ENCODE measurements around the gene PRKAR1A. TPM values are rescaled to one million over a fixed set of nuclear protein-coding genes. Genes with fewer than 3 reads are reported as not detected.

The PRKAR1A gene
- total RNA-seq, 1 experiment from 2014 or later, result 174 TPM

DNA sequence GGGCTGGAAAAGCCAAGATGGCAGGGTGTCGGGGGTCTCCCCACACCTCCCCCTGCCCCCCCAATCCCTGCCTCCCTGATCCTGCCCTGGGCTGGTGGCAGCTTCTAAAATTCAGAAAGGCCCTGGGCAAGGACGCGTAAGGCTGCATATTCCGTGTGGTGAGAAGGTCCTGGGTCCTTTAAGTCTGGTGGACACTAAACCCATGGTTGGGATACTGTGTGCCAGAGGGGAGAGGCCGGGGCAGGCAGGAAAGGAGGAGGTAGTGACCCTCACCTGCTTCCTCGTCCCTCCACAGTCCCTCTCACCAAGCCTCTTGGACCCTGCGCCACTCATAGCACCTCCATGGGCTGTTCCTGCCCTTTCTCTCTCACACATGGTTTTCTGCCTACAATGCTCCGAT lies 28.8 kb downstream of the PRKAR1A start:
- H3K4me3 ChIP-seq (ENCODE audit: low read depth in 2 of 2, low read length in 2 of 2), result no peak overlapping the region
- H3K36me3 ChIP-seq (ENCODE audit: control insufficient read depth, insufficient read depth, low read length), result no peaks in the 10 kb centered on the region
- no peaks in the 10 kb centered on the region for H3K27me3 ChIP-seq (ENCODE audit: control insufficient read depth, insufficient read depth, low read length)
- intact Hi-C loops (cut with micrococcal nuclease; ENCODE audit: unreplicated experiment) (no loop called here), in situ Hi-C loops (cut with HindIII; ENCODE audit: low pct_unique_long_range_greater_than_20kb, low sequenced_read_pairs) (no loop called here)
- no peaks in the 10 kb centered on the region for H3K9me3 ChIP-seq (ENCODE audit: control insufficient read depth, insufficient read depth, low read depth, low read length)
- TF ChIP-seq POLR2AphosphoS5 (IDR thresholded peaks at IDR 0.05; ENCODE audit: low read depth, low read length) (0 out of 2 replicates have a peak, but pooled peaks have one; percentile 28), TCF7L2 (IDR thresholded peaks at IDR 0.05; ENCODE audit: low read depth, low read length) (no peak)
- H3K27ac ChIP-seq (ENCODE audit: low read length), result no peak overlapping the region
- DNase-seq (ENCODE audit: low read depth, low spot score) (no peak), ATAC-seq (no peak)
- no peaks in the 10 kb centered on the region for H3K4me1 ChIP-seq (ENCODE audit: control insufficient read depth, insufficient read depth, low read length)
- no TSS peak for BruUV-seq (replicated peaks)
- ChIA-PET POLR2A (no interaction called here), CTCF (no interaction called here)

DNA sequence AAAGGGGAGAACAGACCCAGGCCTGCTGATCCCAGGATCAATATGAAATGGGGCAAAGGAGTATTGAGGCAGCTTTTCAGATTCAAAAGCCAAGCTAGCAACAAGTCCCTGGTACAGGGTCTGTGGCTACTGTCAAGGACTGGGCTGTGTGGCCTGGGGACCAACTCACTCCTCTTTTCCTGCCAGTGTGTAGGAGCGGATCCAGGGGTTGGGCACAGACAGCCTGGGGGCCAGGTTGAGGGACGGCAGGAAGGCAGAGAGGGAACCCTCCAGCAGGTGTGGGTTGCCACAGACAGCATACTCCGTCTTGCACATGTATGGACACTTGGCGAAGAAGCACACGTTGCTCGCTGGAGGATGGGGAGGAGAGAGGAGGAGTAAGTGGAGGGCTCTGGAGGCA lies 29.6 kb downstream of the PRKAR1A start:
- BruUV-seq (replicated peaks), result no TSS peak
- H3K27ac ChIP-seq (ENCODE audit: low read length), result no peak overlapping the region
- H3K9me3 ChIP-seq (ENCODE audit: control insufficient read depth, insufficient read depth, low read depth, low read length), result no peaks in the 10 kb centered on the region
- H3K27me3 ChIP-seq (ENCODE audit: control insufficient read depth, insufficient read depth, low read length), result no peaks in the 10 kb centered on the region
- ATAC-seq, result no peak
- ChIA-PET POLR2A (no interaction called here), CTCF (no interaction called here)
- no peaks in the 10 kb centered on the region for H3K36me3 ChIP-seq (ENCODE audit: control insufficient read depth, insufficient read depth, low read length)
- H3K4me1 ChIP-seq (ENCODE audit: control insufficient read depth, insufficient read depth, low read length), result no peaks in the 10 kb centered on the region
- in situ Hi-C loops (cut with HindIII; ENCODE audit: low pct_unique_long_range_greater_than_20kb, low sequenced_read_pairs), result no loop called here
- TF ChIP-seq POLR2AphosphoS5 (IDR thresholded peaks at IDR 0.05; ENCODE audit: low read depth, low read length) (no peak), TCF7L2 (IDR thresholded peaks at IDR 0.05; ENCODE audit: low read depth, low read length) (no peak), SIN3A (IDR thresholded peaks at IDR 0.05; ENCODE audit: borderline replicate concordance, insufficient read depth, low read depth, low read length) (no peak)
- TF ChIP-seq, protein P1, sequence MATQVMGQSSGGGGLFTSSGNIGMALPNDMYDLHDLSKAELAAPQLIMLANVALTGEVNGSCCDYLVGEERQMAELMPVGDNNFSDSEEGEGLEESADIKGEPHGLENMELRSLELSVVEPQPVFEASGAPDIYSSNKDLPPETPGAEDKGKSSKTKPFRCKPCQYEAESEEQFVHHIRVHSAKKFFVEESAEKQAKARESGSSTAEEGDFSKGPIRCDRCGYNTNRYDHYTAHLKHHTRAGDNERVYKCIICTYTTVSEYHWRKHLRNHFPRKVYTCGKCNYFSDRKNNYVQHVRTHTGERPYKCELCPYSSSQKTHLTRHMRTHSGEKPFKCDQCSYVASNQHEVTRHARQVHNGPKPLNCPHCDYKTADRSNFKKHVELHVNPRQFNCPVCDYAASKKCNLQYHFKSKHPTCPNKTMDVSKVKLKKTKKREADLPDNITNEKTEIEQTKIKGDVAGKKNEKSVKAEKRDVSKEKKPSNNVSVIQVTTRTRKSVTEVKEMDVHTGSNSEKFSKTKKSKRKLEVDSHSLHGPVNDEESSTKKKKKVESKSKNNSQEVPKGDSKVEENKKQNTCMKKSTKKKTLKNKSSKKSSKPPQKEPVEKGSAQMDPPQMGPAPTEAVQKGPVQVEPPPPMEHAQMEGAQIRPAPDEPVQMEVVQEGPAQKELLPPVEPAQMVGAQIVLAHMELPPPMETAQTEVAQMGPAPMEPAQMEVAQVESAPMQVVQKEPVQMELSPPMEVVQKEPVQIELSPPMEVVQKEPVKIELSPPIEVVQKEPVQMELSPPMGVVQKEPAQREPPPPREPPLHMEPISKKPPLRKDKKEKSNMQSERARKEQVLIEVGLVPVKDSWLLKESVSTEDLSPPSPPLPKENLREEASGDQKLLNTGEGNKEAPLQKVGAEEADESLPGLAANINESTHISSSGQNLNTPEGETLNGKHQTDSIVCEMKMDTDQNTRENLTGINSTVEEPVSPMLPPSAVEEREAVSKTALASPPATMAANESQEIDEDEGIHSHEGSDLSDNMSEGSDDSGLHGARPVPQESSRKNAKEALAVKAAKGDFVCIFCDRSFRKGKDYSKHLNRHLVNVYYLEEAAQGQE (IDR thresholded peaks at IDR 0.05; ENCODE audit: insufficient read depth in 1 of 2, low read depth in 2 of 2, low read length in 1 of 2), result no peak
- TF ChIP-seq, protein P2, sequence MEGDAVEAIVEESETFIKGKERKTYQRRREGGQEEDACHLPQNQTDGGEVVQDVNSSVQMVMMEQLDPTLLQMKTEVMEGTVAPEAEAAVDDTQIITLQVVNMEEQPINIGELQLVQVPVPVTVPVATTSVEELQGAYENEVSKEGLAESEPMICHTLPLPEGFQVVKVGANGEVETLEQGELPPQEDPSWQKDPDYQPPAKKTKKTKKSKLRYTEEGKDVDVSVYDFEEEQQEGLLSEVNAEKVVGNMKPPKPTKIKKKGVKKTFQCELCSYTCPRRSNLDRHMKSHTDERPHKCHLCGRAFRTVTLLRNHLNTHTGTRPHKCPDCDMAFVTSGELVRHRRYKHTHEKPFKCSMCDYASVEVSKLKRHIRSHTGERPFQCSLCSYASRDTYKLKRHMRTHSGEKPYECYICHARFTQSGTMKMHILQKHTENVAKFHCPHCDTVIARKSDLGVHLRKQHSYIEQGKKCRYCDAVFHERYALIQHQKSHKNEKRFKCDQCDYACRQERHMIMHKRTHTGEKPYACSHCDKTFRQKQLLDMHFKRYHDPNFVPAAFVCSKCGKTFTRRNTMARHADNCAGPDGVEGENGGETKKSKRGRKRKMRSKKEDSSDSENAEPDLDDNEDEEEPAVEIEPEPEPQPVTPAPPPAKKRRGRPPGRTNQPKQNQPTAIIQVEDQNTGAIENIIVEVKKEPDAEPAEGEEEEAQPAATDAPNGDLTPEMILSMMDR (IDR thresholded peaks at IDR 0.05), result no peak
- intact Hi-C loops (cut with micrococcal nuclease; ENCODE audit: unreplicated experiment), result no loop called here
- H3K4me3 ChIP-seq (ENCODE audit: low read depth in 2 of 2, low read length in 2 of 2), result no peak overlapping the region
- DNase-seq (ENCODE audit: low read depth, low spot score), result no peak

DNA sequence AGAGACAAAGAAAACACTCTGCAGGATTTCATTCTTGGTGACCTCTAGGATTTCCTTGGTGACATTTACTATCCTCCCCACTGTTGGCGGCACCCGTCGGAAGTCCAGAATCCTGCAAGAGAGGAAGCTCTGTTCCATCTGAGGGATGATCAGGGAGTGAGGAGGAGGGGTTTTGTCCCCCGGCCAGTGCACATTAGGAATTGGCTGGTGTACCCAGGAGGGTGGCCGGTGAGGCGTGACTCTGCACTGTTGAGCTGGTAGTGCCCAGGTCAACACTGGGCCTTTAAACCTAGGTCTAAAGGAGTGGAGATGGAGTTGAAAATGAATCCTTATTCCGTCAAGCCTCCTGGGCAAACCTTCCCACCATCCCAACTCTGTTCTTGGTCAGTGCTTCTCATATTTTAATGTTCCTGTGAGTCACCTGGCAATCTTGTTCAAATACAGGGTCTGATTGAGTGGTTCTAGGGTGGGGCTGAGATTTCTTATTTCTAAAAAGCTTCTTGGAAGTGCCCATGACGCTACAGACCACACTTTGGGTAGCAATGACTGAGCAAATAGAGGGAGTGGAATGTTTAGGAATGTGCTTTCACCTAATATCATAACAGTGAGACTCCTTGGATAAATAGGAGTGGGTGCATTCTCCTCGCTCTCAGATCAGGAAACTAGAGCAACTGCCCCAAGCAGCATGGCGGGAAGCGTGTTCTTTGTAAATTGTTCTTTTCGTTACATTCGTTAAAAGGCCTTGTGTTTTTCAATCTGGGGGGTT lies 30.7 kb downstream of the PRKAR1A start:
- DNase-seq (ENCODE audit: low read depth, low spot score) (no peak), ATAC-seq (no peak)
- H3K9me3 ChIP-seq (ENCODE audit: control insufficient read depth, insufficient read depth, low read depth, low read length), result no peaks in the 10 kb centered on the region
- TF ChIP-seq TCF7L2 (IDR thresholded peaks at IDR 0.05; ENCODE audit: low read depth, low read length) (no peak), POLR2AphosphoS5 (IDR thresholded peaks at IDR 0.05; ENCODE audit: low read depth, low read length) (no peak), SIN3A (IDR thresholded peaks at IDR 0.05; ENCODE audit: borderline replicate concordance, insufficient read depth, low read depth, low read length) (no peak)
- TF ChIP-seq, protein P1 (IDR thresholded peaks at IDR 0.05; ENCODE audit: insufficient read depth in 1 of 2, low read depth in 2 of 2, low read length in 1 of 2), result no peak
- TF ChIP-seq, protein P2 (IDR thresholded peaks at IDR 0.05), result no peak
- intact Hi-C loops (cut with micrococcal nuclease; ENCODE audit: unreplicated experiment), result no loop called here
- no peaks in the 10 kb centered on the region for H3K36me3 ChIP-seq (ENCODE audit: control insufficient read depth, insufficient read depth, low read length)
- H3K27ac ChIP-seq (ENCODE audit: low read length), result no peak overlapping the region
- in situ Hi-C loops (cut with HindIII; ENCODE audit: low pct_unique_long_range_greater_than_20kb, low sequenced_read_pairs), result no loop called here
- BruUV-seq (replicated peaks), result no TSS peak
- CTCF ChIA-PET, result no interaction called here
- no peaks in the 10 kb centered on the region for H3K4me1 ChIP-seq (ENCODE audit: control insufficient read depth, insufficient read depth, low read length)
- POLR2A ChIA-PET, result no interaction called here
- H3K27me3 ChIP-seq (ENCODE audit: control insufficient read depth, insufficient read depth, low read length), result no peaks in the 10 kb centered on the region
- H3K4me3 ChIP-seq (ENCODE audit: low read depth in 2 of 2, low read length in 2 of 2), result no peak overlapping the region
